HepG2 (cell line): Measurements from ENCODE around the gene ZFHX3. TPM values are rescaled to one million over a fixed set of nuclear protein-coding genes. Genes with fewer than 3 reads are reported as not detected.

Experiments
- BORCS8-MEF2B ChIP-seq: sonication (generic); formaldehyde crosslinking; IDR thresholded peaks from 2 replicates; pipeline ENCODE4 v1.8.0; 2022; ENCODE audit warnings: mild to moderate bottlenecking, missing genetic modification reagents
- GZF1 ChIP-seq: sonication (generic); formaldehyde crosslinking; IDR thresholded peaks from 2 replicates; pipeline ENCODE4 v1.5.1; 2020; ENCODE audit warnings: mild to moderate bottlenecking, missing genetic modification reagents
- HNF4G ChIP-seq, 2 experiments: sonication (generic) in 1 of 2; formaldehyde crosslinking in 1 of 2; IDR thresholded peaks; 2 replicates each; pipeline versions ENCODE4 v1.4.0 to v1.6.1; 2011 to 2020; ENCODE audit warnings: borderline replicate concordance in 2 of 2, low read depth in 2 of 2, mild to moderate bottlenecking in 2 of 2, low read length in 1 of 2, missing genetic modification reagents in 1 of 2, moderate library complexity in 1 of 2
- NR2F1 ChIP-seq, 2 experiments: fragments of 450-650 bp in 1 of 2; formaldehyde crosslinking in 1 of 2; IDR thresholded peaks; 2 replicates each; pipeline versions ENCODE4 v1.5.0 to v1.6.1; 2016 to 2020; ENCODE audit warnings: mild to moderate bottlenecking in 1 of 2, missing compliant biosample characterization in 1 of 2, missing genetic modification reagents in 1 of 2, moderate library complexity in 1 of 2
- POLR2A ChIP-seq, 2 experiments: IDR thresholded peaks; 2 replicates each; pipeline ENCODE4 v1.6.1; 2011; ENCODE audit warnings: low read depth in 2 of 2, low read length in 2 of 2, mild to moderate bottlenecking in 1 of 2, moderate library complexity in 1 of 2; ENCODE audit not compliant: insufficient read depth in 1 of 2
- TGIF2 ChIP-seq: IDR thresholded peaks from 2 replicates; pipeline ENCODE4 v1.6.1; 2016; ENCODE audit warnings: control low read depth, missing compliant biosample characterization
- ZNF781 ChIP-seq: sonication (generic); formaldehyde crosslinking; IDR thresholded peaks from 2 replicates; pipeline ENCODE4 v1.5.1; 2020; ENCODE audit warnings: borderline replicate concordance, mild to moderate bottlenecking, missing genetic modification reagents; ENCODE audit errors: not compliant biosample characterization
- polyA plus RNA-seq, 8 experiments: library from polyadenylated mRNA; depleted of rRNA in 3 of 8; stranded (reverse) in 7 of 8; unstranded in 1 of 8; fragments of >200 nt; fragmentation: Illumina TruSeq in 4 of 8; extraction: Trizol in 4 of 8; gene quantifications; 2 replicates each; pipeline versions ENCODE4 v1.2.1 to v1.2.3, GENCODE V29; 2011 to 2016; ENCODE audit warnings: low read depth in 4 of 8, missing spikeins in 1 of 8, mixed read lengths in 1 of 8; ENCODE audit not compliant: insufficient read depth in 1 of 8
- total RNA-seq, 5 experiments: library from RNA; depleted of rRNA; stranded (reverse); fragments of >200 nt; fragmentation: Illumina TruSeq; extraction: Trizol; gene quantifications; 2 replicates each; pipeline ENCODE4 v1.2.3, GENCODE V29; 2016; ENCODE audit warnings: low read depth in 1 of 5
- TF ChIP-seq, protein P1 (sequence below): sonication (generic); formaldehyde crosslinking; IDR thresholded peaks from 2 replicates; pipeline ENCODE4 v1.9.0; 2022; ENCODE audit warnings: low read depth, missing genetic modification reagents
- TF ChIP-seq, protein P2 (sequence below): fragments of 450-650 bp; IDR thresholded peaks from 2 replicates; pipeline ENCODE4 v1.6.1; 2017; ENCODE audit warnings: mild to moderate bottlenecking
- TF ChIP-seq, protein P3 (sequence below): sonication (generic); formaldehyde crosslinking; IDR thresholded peaks from 2 replicates; pipeline ENCODE4 v1.8.1; 2023; ENCODE audit warnings: mild to moderate bottlenecking, missing genetic modification reagents
- TF ChIP-seq, protein P4 (sequence below): sonication (generic); formaldehyde crosslinking; IDR thresholded peaks from 2 replicates; pipeline ENCODE4 v1.4.0; 2020; ENCODE audit warnings: missing genetic modification reagents, borderline replicate concordance
- TF ChIP-seq, protein P5 (sequence below): sonication (generic); formaldehyde crosslinking; IDR thresholded peaks from 2 replicates; pipeline ENCODE4 v1.5.0; 2020; ENCODE audit warnings: missing genetic modification reagents, mild to moderate bottlenecking, borderline replicate concordance

ZFHX3 gene
- total and polyA plus RNA-seq, 2 of the 13 experiments (the other 11 are each of a cell fraction or from before 2014, with no cell fraction given), result 5.0 to 6.0 TPM

DNA sequence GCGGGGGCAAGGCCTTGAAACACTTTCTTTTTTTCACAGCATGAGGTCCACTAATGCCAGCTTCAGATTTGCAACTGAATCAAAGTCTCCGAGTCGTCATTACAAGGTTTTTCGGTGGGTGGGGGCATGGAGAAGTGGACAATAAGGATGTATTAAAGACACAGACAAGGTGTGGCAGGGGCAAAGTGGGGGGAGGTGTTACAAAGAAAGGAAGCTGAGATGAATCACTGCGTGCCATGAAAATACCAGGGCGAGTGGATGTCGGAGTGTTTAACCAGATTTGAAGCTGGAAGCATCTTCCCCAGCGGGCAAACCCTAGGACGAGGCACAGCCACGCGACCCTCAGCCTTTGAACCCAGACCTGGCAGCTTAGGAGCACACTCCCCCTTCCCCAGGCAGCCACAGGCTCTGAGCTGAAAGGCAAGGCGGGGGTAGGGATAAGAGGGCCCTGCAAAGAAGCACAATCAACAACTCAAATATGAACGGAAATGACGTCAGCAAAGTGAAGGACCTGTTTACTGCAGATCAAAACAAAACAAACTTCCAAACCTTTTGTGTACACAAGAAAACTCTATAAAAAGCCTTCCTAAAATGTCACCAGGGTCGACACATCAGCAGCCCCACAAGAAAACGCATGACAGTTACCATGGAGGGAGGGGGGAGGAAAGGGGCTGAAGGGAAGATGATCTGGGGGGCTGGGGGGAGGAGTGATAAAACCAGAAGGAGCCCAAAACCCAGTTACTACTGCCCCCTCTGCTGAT is 5.6 kb upstream of the ZFHX3 start (continued):
- TF ChIP-seq, protein P1, sequence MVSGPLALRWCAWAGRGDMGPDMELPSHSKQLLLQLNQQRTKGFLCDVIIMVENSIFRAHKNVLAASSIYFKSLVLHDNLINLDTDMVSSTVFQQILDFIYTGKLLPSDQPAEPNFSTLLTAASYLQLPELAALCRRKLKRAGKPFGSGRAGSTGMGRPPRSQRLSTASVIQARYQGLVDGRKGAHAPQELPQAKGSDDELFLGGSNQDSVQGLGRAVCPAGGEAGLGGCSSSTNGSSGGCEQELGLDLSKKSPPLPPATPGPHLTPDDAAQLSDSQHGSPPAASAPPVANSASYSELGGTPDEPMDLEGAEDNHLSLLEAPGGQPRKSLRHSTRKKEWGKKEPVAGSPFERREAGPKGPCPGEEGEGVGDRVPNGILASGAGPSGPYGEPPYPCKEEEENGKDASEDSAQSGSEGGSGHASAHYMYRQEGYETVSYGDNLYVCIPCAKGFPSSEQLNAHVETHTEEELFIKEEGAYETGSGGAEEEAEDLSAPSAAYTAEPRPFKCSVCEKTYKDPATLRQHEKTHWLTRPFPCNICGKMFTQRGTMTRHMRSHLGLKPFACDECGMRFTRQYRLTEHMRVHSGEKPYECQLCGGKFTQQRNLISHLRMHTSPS (CRISPR knock-in tag), result peak; percentile 90
- TF ChIP-seq GZF1 (peak; percentile 73; the same call in 1 of the 2 replicates), HNF4G (IDR thresholded peaks at IDR 0.05; ENCODE audit: borderline replicate concordance, low read depth, low read length) (peak; percentile 59), HNF4G (CRISPR knock-in tag; IDR thresholded peaks at IDR 0.05; ENCODE audit: borderline replicate concordance, low read depth) (peak; percentile 91; the same call in 1 of the 2 replicates), ZNF781 (CRISPR knock-in tag) (peak; percentile 68), BORCS8-MEF2B (peak; percentile 65), NR2F1 (CRISPR knock-in tag; IDR thresholded peaks at IDR 0.05) (peak in 1 of 2 experiments; percentile 33; a peak in 1 of 4 replicates), TGIF2 (CRISPR knock-in tag) (0 out of 2 replicates have a peak, but pooled peaks have one; percentile 26), POLR2A (IDR thresholded peaks at IDR 0.05; ENCODE audit: insufficient read depth in 1 of 2, low read depth in 2 of 2, low read length in 2 of 2) (peak in 1 of 2 experiments; percentile 63; a peak in 1 of 4 replicates)
- TF ChIP-seq, protein P2, sequence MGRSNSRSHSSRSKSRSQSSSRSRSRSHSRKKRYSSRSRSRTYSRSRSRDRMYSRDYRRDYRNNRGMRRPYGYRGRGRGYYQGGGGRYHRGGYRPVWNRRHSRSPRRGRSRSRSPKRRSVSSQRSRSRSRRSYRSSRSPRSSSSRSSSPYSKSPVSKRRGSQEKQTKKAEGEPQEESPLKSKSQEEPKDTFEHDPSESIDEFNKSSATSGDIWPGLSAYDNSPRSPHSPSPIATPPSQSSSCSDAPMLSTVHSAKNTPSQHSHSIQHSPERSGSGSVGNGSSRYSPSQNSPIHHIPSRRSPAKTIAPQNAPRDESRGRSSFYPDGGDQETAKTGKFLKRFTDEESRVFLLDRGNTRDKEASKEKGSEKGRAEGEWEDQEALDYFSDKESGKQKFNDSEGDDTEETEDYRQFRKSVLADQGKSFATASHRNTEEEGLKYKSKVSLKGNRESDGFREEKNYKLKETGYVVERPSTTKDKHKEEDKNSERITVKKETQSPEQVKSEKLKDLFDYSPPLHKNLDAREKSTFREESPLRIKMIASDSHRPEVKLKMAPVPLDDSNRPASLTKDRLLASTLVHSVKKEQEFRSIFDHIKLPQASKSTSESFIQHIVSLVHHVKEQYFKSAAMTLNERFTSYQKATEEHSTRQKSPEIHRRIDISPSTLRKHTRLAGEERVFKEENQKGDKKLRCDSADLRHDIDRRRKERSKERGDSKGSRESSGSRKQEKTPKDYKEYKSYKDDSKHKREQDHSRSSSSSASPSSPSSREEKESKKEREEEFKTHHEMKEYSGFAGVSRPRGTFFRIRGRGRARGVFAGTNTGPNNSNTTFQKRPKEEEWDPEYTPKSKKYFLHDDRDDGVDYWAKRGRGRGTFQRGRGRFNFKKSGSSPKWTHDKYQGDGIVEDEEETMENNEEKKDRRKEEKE, result no peak
- TF ChIP-seq, protein P3, sequence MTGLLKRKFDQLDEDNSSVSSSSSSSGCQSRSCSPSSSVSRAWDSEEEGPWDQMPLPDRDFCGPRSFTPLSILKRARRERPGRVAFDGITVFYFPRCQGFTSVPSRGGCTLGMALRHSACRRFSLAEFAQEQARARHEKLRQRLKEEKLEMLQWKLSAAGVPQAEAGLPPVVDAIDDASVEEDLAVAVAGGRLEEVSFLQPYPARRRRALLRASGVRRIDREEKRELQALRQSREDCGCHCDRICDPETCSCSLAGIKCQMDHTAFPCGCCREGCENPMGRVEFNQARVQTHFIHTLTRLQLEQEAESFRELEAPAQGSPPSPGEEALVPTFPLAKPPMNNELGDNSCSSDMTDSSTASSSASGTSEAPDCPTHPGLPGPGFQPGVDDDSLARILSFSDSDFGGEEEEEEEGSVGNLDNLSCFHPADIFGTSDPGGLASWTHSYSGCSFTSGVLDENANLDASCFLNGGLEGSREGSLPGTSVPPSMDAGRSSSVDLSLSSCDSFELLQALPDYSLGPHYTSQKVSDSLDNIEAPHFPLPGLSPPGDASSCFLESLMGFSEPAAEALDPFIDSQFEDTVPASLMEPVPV (CRISPR knock-in tag), result peak; percentile 47; the same call in 1 of the 2 replicates
- TF ChIP-seq, protein P4, sequence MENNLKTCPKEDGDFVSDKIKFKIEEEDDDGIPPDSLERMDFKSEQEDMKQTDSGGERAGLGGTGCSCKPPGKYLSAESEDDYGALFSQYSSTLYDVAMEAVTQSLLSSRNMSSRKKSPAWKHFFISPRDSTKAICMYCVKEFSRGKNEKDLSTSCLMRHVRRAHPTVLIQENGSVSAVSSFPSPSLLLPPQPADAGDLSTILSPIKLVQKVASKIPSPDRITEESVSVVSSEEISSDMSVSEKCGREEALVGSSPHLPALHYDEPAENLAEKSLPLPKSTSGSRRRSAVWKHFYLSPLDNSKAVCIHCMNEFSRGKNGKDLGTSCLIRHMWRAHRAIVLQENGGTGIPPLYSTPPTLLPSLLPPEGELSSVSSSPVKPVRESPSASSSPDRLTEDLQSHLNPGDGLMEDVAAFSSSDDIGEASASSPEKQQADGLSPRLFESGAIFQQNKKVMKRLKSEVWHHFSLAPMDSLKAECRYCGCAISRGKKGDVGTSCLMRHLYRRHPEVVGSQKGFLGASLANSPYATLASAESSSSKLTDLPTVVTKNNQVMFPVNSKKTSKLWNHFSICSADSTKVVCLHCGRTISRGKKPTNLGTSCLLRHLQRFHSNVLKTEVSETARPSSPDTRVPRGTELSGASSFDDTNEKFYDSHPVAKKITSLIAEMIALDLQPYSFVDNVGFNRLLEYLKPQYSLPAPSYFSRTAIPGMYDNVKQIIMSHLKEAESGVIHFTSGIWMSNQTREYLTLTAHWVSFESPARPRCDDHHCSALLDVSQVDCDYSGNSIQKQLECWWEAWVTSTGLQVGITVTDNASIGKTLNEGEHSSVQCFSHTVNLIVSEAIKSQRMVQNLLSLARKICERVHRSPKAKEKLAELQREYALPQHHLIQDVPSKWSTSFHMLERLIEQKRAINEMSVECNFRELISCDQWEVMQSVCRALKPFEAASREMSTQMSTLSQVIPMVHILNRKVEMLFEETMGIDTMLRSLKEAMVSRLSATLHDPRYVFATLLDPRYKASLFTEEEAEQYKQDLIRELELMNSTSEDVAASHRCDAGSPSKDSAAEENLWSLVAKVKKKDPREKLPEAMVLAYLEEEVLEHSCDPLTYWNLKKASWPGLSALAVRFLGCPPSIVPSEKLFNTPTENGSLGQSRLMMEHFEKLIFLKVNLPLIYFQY, result no peak; the same call in 1 of the 2 replicates
- TF ChIP-seq, protein P5, sequence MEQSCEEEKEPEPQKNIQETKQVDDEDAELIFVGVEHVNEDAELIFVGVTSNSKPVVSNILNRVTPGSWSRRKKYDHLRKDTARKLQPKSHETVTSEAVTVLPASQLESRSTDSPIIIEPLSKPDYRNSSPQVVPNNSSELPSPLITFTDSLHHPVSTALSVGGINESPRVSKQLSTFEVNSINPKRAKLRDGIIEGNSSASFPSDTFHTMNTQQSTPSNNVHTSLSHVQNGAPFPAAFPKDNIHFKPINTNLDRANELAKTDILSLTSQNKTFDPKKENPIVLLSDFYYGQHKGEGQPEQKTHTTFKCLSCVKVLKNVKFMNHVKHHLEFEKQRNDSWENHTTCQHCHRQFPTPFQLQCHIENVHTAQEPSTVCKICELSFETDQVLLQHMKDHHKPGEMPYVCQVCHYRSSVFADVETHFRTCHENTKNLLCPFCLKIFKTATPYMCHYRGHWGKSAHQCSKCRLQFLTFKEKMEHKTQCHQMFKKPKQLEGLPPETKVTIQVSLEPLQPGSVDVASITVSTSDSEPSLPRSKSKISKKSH (CRISPR knock-in tag), result 0 out of 2 replicates have a peak, but pooled peaks have one; percentile 34
